Pons (tissue), 1 donor: ENCODE results near the gene SRSF4.
"Not testable (repeated sequence)": the region's sequence is repeated elsewhere in the genome, so short reads cannot be mapped to it uniquely, and the experiment has no call there.

Experiments
- DNase-seq: peaks from one replicate; pipeline ENCODE4 v3.0.0-alpha.2; 2016; ENCODE audit warnings: low spot score

The SRSF4 gene

DNA sequence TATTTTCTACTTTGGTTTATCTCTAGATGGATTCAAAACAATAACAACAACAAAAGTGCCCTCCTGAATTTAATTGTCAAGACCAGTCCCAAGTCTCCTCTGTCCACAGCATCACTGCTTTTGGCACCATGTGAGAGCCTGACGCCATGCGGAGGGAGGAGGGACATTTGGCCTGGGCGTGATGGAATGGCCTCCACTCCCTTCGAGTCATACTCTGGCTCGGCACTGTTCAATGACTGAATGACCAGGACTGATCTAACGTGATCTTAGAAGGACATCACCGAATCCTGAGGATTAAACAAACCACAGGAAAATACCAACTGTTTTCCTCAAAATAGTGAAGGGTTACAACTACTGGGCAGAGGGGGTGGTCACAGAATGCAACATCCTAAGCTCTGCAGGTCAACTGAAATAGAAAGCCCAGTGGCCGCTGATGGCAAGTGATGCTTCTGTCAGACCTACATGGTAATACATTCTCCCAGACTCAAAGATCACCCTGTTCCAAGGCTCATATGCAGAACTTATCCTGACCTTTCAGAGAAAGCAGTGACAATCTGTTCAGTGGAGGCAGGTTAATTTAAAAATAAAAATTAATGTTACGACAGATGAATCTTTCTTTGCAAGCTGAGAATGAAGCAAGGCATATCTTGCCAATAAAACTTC is 19.1 kb downstream of the SRSF4 start:
- no peak for DNase-seq

DNA sequence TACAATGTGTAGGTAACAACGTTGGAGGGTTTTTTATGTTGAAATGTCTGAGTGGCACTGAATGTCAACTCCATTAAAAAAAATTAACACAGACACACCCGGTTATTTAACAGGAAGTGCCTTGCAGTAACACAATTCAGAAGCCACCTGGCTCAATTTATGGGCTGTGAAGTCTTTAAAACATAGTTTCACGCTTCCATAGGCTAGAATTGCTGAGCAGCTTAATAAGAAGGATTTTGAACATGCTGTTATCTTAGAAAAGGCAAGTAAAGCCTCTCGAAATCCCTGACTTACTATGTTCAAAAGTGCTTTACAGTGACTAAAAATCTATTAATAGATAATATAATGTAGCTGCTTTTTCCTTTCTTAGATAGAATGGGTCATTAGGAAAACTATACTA is 19.7 kb downstream of the SRSF4 start:
- no peak for DNase-seq

DNA sequence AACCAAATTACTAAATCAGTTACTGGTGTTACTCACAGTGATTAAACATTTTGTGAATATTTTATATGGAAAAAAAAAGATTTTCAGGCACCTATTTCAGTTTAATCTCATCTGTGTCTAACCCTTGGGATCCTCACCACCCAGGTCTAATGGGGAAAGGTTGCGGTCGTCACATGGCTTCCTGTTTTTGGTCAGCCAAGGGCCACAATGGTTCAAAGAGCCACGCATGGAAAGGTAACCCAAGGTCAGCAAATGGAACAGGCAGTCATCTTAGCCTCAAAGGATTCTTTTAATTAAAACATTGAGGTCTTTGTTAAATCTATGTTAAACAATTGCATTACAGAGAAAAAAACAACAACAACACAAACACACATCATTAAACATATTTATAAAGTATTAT is 21.9 kb downstream of the SRSF4 start:
- no peak for DNase-seq

DNA sequence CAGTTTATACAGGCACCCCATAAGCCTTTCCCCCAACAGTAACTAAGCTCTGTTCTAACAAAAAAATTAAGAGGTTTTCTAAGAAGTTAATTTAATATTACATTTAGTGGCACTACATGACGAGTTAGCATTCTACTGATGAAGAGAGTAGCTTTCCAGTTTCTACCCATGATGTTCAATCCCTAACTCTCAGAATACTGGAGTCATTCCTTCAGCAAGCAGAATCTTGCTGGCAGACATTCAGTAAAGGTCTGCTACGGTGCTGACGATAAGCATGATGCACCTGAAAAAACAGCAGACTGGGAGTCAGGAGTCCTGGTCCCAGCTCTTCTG is 24.5 kb downstream of the SRSF4 start:
- DNase-seq: no peak

DNA sequence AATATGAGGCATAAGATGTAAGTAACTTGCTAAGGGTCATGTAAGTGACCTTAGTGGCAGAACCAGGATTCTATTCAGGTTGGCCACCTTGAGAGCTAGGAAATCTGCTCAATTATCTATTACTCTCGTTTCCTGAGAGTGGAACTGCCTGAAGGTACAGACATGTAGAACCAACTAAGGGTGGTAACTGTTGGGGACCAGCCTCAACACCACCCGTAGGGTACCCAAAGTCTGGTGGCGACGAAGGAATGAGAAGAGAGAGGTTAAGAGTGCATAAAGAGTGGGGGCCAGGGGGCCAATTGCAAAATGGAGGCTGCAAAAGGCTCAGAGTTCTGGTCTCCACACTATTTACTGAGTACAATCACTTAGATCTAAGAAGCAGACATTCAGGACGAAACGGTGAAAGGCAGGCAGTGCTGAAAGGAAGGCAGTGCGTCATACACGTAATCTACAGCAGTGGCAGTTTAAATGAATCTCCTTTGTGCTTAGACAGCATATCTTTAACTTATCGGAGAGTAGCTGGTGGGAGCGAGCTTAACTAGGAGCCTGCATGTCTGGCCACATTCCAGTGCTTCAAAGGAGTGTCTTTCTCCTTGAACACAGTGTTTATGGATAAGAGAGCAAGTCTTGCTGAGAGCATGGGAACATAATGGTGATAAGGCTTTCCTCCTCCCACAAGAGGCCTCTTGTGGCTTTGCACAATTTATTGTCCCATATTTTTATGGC is 25.0 kb downstream of the SRSF4 start:
- no peak for DNase-seq

DNA sequence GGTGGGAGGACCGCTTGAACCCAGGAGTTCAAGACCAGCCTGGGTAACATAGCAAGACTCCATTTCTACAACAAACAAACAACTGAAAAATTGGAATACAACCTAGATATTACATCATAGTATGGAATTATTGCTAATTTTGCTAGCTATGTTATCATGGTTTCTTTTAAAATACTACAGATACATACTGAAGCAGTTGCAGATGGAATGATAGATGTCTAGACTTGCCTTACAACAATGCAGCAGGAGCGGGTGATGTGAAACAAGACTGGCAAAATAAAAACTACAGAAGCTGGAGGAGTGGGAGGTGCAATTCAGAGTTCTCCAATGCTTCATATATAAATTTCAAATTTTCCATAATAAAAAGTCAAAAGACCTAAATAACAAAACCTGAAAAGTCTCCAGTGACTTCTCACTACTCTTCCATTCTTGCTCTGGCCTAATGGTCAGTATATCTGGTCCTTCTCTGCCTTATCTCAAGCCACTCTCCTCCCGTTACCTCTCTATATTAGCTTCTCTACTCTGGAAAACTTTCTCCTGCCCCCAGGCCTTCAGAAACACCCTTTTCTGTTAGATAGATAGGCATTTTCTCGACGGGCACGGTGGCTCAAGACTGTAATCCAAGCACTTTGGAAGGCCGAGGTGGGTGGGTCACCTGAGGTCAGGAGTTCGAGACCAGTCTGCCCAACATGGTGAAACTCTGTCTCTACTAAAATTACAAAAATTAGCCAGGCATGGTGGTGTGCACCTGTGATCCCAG is 29.5 kb downstream of the SRSF4 start:
- no peak for DNase-seq

DNA sequence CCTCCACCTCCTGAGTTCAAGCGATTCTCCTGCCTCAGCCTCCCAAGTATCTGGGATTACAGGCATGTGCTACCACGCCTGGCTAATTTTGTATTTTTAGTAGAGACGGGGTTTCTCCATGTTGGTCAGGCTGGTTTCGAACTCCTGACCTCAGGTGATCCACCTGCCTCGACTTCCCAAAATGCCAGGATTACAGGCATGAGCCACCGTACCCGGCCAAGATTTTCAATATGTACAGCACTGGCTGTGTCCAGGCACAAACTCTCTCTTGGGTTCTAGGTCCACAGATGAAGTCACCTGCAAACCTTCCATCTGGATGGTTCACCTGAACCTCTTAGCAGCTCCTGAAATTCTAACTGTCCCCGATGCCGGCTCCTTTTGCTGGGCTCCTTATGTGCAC is 31.4 kb downstream of the SRSF4 start:
- DNase-seq: not testable (repeated sequence)

DNA sequence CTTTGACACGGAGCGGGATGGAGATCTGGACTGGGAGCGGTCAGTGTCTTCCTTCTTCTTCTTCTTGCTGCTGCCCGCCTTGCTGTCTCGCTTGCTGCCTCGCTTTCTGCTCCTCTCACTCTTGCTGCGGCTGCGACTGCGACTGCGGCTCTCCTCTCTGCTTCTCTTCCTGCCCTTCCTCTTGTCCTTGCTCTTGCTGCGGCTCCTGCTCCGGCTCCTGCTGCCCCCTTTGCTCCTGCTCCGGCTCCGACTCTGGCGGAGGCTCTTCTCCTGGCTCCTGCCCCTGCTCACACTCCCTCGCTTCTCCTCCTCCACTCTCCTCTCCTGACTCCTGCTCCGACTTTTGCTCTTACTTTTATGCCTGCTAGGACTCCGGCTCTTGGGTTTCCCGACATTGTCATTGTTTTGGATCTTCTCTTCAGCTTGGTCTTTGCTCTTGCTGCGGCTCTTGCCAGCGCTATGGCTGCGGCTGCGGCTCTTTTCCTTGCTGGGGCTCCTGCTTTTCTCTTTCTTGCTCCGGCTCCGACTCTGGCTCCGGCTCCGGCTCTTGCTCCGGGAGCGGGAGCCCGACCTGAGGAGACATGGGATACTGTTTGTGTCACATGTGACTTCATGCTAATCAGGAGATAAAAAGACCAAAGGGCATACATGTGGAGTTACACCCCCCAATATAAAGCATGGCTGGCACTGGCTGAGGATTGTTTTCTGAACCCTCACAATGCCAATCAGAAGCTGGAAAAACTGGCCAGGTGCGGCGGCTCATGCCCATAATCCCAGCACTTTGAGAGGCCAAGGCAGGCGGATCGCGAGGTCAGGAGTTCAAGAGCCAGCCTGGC is 32.8 kb downstream of the SRSF4 start:
- no peak for DNase-seq

DNA sequence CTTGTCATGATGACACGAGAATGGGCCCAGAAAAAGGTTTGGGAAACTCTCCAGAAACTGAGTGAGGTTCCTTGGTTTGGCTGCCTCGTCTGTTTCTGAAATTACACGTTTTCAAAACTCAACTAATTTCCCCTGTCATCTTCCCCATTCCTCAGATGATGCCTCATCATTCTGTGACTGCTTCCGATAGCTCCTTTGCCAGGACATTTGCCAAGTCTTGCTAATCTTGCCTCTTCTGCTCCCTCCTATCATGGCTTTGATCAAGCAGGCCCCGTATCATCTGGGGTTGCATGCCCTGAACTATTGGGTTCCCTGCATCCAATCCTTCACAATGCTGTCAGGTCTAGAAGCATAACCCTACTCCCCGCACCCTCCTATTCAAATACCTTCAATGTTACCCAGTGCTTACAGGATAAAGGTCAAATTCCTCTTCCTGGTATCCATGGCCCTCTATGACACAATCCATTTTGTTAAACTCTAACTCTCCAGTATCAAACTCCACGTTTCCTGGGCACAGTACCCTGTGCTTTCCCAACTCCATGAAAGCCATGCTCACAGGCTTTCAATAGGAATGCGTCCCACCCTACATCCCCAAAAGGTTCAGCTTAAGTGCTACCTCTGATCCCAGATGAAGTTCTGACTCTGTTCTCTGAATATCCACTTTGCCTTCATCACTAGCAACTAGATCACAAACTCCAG is 35.8 kb downstream of the SRSF4 start:
- no peak for DNase-seq

DNA sequence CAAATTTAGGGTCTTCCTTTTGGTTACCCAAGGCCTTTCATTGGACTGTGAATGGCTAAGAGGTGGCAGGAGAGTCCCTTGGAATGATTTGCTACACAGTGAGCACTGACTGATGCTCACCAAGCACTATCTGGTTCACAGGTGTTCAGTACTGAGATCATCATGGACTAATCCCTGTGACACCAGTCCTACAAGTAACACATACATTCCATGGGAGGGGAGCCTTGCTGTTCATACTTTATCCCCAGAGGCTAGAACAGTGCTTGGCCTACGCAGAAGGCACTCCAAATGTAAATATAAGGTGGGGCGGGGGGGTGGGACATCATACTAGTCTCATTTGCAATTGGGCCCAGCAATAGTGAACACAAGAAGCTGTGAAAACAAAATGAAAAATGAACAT is 37.5 kb downstream of the SRSF4 start:
- DNase-seq: no peak

DNA sequence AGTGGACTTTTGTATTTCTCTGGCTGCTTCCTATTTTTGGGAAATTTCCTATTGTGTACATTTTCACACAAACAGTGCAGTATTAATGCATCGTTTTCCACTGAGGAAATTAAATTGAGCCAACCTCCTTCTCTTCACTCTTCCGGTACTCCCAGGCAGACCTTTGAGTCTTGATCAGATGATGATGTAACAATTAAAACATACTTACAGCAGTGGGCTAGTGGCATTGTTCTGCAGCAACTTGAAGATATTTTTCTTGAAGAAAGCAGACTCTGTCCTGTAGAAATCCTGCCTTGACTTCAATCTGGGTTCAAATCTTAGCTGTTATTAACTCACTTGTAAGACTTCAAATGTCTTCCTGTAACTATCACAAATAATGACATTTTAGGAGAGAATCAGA is 39.0 kb downstream of the SRSF4 start:
- no peak for DNase-seq

DNA sequence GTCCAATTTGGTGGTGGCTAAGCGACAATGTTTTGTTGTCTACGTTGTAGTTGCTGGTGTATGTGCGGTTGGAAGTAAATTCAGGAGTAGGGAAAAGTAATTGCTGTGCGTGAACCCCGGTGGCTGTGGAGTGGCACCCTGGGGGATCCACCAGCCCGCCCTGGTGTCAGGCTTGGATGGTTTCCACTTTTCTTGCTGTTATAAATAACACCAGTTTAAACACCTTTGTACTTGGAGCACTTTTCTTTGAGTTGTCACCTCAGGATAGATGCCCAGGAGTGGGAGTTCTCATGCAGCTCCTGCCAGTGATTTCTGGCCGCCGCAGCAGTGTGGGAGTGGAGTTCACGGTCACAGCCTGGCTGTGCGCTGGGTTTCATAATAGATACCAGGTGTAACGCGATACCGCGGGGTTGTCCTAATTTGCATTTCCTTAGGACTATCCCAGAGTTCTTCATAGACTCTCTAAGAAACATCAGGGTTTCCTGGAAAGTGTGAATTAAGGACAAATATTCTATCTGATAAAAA is 45.2 kb downstream of the SRSF4 start:
- no peak for DNase-seq

DNA sequence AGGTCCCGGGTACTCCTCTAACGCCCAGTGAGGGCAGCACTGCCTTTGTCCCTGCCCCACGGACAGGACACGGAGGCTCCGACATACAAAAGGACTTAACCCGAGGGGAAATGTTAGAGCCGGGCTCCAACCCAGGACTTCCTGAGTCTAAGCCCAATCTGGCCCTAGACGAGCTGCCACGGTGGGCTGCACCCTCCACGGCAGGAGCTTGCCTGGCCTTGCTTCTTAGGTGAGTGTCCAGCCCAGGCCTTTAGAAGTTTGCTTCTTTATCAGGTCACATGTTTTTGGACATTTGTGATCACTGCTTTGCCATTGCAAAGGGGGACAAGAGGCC is 47.0 kb downstream of the SRSF4 start:
- no peak for DNase-seq

DNA sequence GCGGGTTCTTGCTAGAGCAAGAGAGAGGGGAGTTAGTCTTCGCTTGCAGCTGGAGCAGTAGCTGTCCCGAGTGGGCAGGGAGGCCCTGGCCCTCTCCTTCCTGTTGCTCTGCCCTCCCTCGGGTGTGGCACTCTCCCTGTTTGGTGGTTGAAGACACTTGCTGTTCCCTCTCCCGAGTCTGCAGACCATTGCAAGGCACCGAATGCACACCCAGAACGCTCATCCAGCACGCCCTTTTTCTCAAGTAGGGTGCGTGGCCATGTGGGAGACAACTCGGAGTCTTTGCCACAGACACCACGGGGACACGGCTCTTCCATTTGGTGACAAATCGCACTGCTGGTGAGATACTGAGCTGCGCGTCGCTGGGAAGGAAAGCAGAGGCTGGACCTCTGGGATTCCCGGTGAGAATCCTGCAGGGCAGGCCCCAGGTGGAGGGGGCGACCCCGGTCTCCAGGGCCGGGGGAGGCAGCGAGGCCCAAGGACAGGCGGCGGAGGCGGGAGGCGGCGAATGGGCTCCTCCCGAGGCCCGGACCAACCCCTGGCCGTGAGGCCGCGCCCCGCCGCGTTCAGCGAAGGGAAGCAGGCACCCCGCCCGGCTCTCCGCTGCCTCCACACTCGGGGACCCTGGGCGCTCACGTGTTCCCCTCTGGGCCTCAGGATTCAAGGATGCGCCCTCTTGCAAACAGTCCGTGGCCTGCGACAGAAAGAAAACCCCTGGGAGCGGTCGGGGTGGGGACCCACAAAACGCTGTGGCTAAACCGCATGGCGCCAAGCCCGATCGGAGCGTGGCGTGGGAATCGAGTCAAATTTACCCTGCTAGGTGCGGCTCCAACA is 47.6 kb downstream of the SRSF4 start:
- DNase-seq: no peak

DNA sequence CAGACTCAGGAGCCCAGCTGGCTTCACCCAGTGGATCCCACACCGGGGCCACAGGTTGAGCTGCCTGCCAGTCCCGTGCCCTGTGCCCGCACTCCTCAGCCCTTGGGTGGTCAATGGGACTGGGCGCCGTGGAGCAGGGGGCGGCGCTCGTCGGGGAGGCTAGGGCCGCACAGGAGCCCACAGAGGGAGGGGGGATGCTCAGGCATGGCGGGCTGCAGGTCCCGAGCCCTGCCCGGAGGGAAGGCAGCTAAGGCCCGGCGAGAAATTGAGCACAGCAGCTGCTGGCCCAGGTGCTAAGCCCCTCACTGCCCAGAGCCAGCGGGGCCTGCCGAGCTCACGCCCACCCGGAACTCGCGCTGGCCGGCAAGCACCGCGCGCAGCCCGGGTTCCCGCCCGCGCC is 50.6 kb downstream of the SRSF4 start:
- not testable (repeated sequence) for DNase-seq

DNA sequence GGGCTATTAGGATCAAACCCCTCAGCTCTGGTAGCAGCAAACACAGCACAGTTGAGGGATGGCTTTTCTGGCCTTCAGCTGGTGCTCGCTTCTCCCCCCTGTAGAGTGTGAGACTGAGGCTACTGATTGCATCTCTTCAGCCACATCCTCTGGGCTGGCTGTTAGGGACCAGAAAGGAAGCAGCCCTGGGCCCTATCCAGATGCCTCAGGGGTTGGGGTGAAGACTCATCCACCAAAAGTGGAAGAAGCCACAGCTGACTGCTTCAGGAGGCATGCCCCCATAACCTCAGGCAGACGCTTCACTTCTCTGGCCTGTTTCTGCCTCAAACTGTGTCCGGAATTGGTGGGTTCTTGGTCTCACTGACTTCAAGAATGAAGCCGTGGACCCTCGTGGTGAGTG is 51.8 kb downstream of the SRSF4 start:
- DNase-seq: no peak

DNA sequence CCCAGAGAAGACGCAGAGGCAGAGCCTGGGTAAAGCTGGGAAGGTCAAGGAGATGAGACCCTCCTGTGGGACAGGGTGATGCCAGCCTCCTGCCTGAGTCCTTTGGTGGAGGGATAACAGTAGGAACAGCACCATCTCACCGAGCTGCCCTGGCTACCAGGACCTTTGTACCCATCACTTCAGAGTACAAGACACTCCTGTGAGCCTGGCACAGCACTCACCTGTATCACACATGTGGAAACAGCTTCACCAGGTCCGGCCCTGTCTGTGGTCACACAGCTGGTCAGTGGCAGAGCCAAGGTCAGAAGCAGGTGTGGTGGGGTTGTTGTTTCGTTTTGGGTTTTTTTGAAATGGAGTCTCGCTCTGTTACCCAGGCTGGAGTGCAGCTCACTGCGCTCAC is 53.0 kb downstream of the SRSF4 start:
- no peak for DNase-seq

DNA sequence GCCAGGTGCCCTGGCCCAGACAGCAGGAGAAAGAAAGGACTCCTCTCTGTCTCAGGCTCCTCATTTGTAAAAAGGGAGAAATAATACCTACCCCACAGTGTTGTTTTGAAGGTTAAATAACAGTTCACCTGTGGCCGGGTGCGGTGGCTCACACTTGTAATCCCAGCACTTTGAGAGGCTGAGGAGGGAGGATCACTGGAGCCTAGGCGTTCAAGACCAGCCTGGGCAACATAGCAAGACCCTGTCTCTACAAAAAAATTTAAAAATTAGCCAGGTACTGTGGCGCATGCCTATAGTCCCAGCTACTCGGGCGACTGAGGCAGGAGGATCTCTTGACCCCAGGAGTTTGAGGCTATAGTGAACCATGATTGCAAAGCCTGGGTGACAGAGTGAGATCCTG is 55.5 kb downstream of the SRSF4 start:
- no peak for DNase-seq

DNA sequence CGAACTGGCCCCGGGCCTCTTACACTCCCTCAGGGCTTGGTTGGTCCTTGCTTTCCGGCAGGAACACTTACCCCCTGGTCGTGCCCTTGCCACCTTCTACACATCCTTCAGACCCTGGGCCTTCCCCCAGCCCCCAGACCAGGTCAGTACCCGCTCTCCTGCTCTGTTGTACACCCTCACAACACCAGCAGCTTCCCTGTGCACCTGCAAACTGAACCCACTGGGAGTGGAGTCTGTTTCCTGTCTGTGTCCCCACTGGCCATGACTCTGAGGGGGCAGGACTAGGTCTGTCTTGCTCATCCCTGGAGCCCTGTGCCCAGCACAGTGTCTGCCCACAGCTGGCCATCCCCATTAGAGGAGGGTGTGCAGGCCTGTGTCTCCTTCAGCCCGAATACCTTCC is 55.9 kb downstream of the SRSF4 start:
- DNase-seq: no peak

DNA sequence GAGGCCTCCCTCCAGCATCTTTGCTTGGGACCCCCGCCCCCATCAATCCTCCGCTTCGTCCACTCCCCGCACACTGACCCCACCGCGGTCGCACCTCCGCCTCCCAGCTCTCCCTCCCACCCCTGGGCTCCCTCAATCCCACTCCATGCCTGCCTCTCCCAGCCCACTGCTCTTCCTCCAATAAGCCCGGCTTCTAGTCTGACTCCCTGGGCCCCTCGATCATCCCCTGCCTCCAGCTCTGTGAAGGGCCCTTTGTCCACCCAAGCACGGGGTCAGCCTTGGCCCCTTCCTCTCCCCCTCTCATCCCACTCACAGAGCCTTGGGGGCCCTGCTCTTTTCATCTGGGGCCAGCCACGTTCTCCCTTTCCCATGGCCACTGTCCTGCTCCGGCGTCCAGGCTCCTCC is 56.5 kb downstream of the SRSF4 start:
- DNase-seq: no peak
